Measurements from ENCODE around the gene PFN3.

Gene PFN3

GRCh38 chr5:177374211-177374610 is 26.2 kb downstream of the PFN3 start:
- H3K4me3 ChIP-seq: no peak overlapping the region
- no peak overlapping the region for H3K27ac ChIP-seq
- TF ChIP-seq CTCF (IDR thresholded peaks at IDR 0.05): no peak
- no peak for DNase-seq (ENCODE audit: low spot score)

GRCh38 chr5:177373806-177374205 is 26.7 kb downstream of the PFN3 start:
- Histone ChIP-seq H3K27ac (no peak overlapping the region), H3K4me3 (no peak overlapping the region)
- no peak for TF ChIP-seq CTCF (IDR thresholded peaks at IDR 0.05)
- no peak for DNase-seq (ENCODE audit: low spot score)

- H3K27ac ChIP-seq: no peak overlapping the region
- DNase-seq (ENCODE audit: low spot score): no peak
- H3K4me3 ChIP-seq: no peak overlapping the region
- TF ChIP-seq CTCF (IDR thresholded peaks at IDR 0.05): no peak
These were observed 27.6 kb downstream of the PFN3 start for GRCh38 chr5:177372910-177373309.

GRCh38 chr5:177372034-177372896 is 28.2 kb downstream of the PFN3 start:
- no peak for DNase-seq (ENCODE audit: low spot score)
- TF ChIP-seq CTCF (IDR thresholded peaks at IDR 0.05): no peak
- Histone ChIP-seq H3K4me3 (no peak overlapping the region), H3K27ac (no peak overlapping the region)

GRCh38 chr5:177371120-177372033 is 29.1 kb downstream of the PFN3 start:
- H3K27ac ChIP-seq: peak overlapping the region in 1 of 2 donors; percentile 13
- peak; percentile 13 for TF ChIP-seq CTCF (IDR thresholded peaks at IDR 0.05)
- no peak for DNase-seq (ENCODE audit: low spot score)
- peak overlapping the region; percentile 67 for H3K4me3 ChIP-seq

GRCh38 chr5:177370488-177371119 is 29.9 kb downstream of the PFN3 start:
- no peak for DNase-seq (ENCODE audit: low spot score)
- no peak for TF ChIP-seq CTCF (IDR thresholded peaks at IDR 0.05)
- Histone ChIP-seq H3K27ac (peak overlapping the region in 1 of 2 donors; percentile 13), H3K4me3 (peak overlapping the region; percentile 67)

All from coronary artery (tissue), 2 donors.